HepG2 (cell line): Measurements from ENCODE around the gene SLC10A1.
"Not testable (repeated sequence)": the region's sequence is repeated elsewhere in the genome, so short reads cannot be mapped to it uniquely, and the experiment has no call there.

Experiments used
- CHD2 ChIP-seq: IDR thresholded peaks from 2 replicates; pipeline ENCODE4 v1.6.1; 2011; ENCODE audit warnings: low read depth, low read length, improper control_type of control experiment
- FOXM1 ChIP-seq: sonication (generic); formaldehyde crosslinking; IDR thresholded peaks from 2 replicates; pipeline ENCODE4 v1.5.0; 2020; ENCODE audit warnings: missing genetic modification reagents
- RBFOX2 ChIP-seq: fragments of 200-400 bp; formaldehyde crosslinking; IDR thresholded peaks from 2 replicates; pipeline ENCODE4 v1.6.1; 2017; ENCODE audit warnings: low read depth, mild to moderate bottlenecking, low read length
- SP4 ChIP-seq: sonication (generic); formaldehyde crosslinking; IDR thresholded peaks from 2 replicates; pipeline ENCODE4 v1.8.1; 2023; ENCODE audit warnings: mild to moderate bottlenecking, missing genetic modification reagents
- TOE1 ChIP-seq: sonication (generic); formaldehyde crosslinking; IDR thresholded peaks from 2 replicates; pipeline ENCODE4 v1.4.0; 2020; ENCODE audit warnings: mild to moderate bottlenecking, missing genetic modification reagents

DNA sequence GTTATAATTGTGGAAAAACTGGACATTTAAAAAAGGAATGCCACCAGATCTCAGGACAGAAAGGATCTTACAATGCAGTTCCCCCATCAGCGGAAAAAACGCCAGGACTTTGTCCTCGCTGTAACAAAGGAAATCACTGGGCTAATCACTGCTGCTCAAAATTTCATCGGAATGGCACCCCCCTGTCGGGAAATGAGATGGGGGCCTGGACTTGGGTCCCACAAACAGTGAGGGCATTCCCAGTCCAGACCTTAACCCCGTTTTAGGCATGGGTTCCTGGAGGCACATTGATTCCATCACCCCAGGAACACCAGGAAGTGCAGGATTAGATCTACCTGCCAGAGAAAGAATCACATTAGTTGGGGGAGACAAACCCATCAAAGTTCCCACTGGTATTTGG is 16.3 kb upstream of the SLC10A1 start:
- TF ChIP-seq RBFOX2; CHD2; SP4 (CRISPR knock-in tag); TOE1 (CRISPR knock-in tag); FOXM1 (CRISPR knock-in tag): not testable (repeated sequence)
